ENCODE results near the gene CR2. TPM values are rescaled to one million over a fixed set of nuclear protein-coding genes. Genes with fewer than 3 reads are reported as not detected.

Gene CR2
- total RNA-seq, 1 experiment from 2014 or later, result not detected

GRCh38 chr1:207499573-207499972 lies 45.4 kb downstream of the CR2 start:
- BruUV-seq (replicated peaks), result no TSS peak
- ChIA-PET POLR2A (ENCODE audit: unreplicated experiment) (no interaction called here), CTCF (interaction anchor here (0.6 to 1.5 kb wide), 5 partner anchors 66 to 467 kb away, joined by 3 to 10 read pairs (median 3); partner anchors contain the start of gene C1orf116)
- H3K4me2 ChIP-seq (ENCODE audit: low read length), result no peak overlapping the region
- intact Hi-C loops (cut with micrococcal nuclease), result loop anchor here (1.0 to 5.0 kb wide), 8 partner anchors 94 to 587 kb away; partner anchors contain the start of genes CD55 and PFKFB2
- no peaks in the 10 kb centered on the region for H3K79me2 ChIP-seq (ENCODE audit: low read length)
- H3K9me2 ChIP-seq (replicated peaks; ENCODE audit: low read length), result no peaks in the 10 kb centered on the region
- H3K4me1 ChIP-seq (ENCODE audit: insufficient read depth, low read length), result no peaks in the 10 kb centered on the region
- TF ChIP-seq EZH2phosphoT487 (IDR thresholded peaks at IDR 0.05; ENCODE audit: borderline replicate concordance, low read length), result no peak
- peak; percentile 99 for TF ChIP-seq CTCF (conservative IDR thresholded peaks at IDR 0.05; ENCODE audit: low read depth, low read length)
- TF ChIP-seq EZH2 (IDR thresholded peaks at IDR 0.05; ENCODE audit: low read length, unreplicated experiment), result no peak
- H3K4me3 ChIP-seq (ENCODE audit: low read length), result no peak overlapping the region
- no peaks in the 10 kb centered on the region for H4K20me1 ChIP-seq (ENCODE audit: low read length)
- peak; percentile 99 for ATAC-seq
- DNase-seq, result peak; percentile 90
- no peak overlapping the region for H2AFZ ChIP-seq (ENCODE audit: low read length)
- H3K36me3 ChIP-seq (ENCODE audit: low read depth, low read length), result no peaks in the 10 kb centered on the region
- H3K9me3 ChIP-seq (ENCODE audit: low read length), result no peaks in the 10 kb centered on the region
- no peak overlapping the region for H3K27ac ChIP-seq (ENCODE audit: low read length)
- H3K27me3 ChIP-seq (ENCODE audit: low read length), result peaks cover 80% of the 10 kb centered on the region
- H3K9ac ChIP-seq (ENCODE audit: low read length), result no peak overlapping the region
- no peaks in the 10 kb centered on the region for H3F3A ChIP-seq (ENCODE audit: low read length, unreplicated experiment)

- no peak overlapping the region for H2AFZ ChIP-seq (ENCODE audit: low read length)
- peaks cover 84% of the 10 kb centered on the region for H3K27me3 ChIP-seq (ENCODE audit: low read length)
- CTCF ChIA-PET, result interaction anchor here (1.5 kb wide), 2 partner anchors 95 to 416 kb away, joined by 3 to 10 read pairs; no protein-coding TSS in a partner anchor
- no peaks in the 10 kb centered on the region for H3K9me2 ChIP-seq (replicated peaks; ENCODE audit: low read length)
- no peak for TF ChIP-seq EZH2phosphoT487 (IDR thresholded peaks at IDR 0.05; ENCODE audit: borderline replicate concordance, low read length)
- no peak for TF ChIP-seq EZH2 (IDR thresholded peaks at IDR 0.05; ENCODE audit: low read length, unreplicated experiment)
- no peak for TF ChIP-seq CTCF (conservative IDR thresholded peaks at IDR 0.05; ENCODE audit: low read depth, low read length)
- no peaks in the 10 kb centered on the region for H3K9me3 ChIP-seq (ENCODE audit: low read length)
- intact Hi-C loops (cut with micrococcal nuclease), result no loop called here
- H3F3A ChIP-seq (ENCODE audit: low read length, unreplicated experiment), result no peaks in the 10 kb centered on the region
- no peak overlapping the region for H3K27ac ChIP-seq (ENCODE audit: low read length)
- no peak overlapping the region for H3K4me2 ChIP-seq (ENCODE audit: low read length)
- H3K9ac ChIP-seq (ENCODE audit: low read length), result no peak overlapping the region
- no peaks in the 10 kb centered on the region for H3K36me3 ChIP-seq (ENCODE audit: low read depth, low read length)
- POLR2A ChIA-PET (ENCODE audit: unreplicated experiment), result no interaction called here
- no peak overlapping the region for H3K4me3 ChIP-seq (ENCODE audit: low read length)
- no peak for ATAC-seq
- BruUV-seq (replicated peaks), result no TSS peak
- H4K20me1 ChIP-seq (ENCODE audit: low read length), result no peaks in the 10 kb centered on the region
- no peaks in the 10 kb centered on the region for H3K79me2 ChIP-seq (ENCODE audit: low read length)
- H3K4me1 ChIP-seq (ENCODE audit: insufficient read depth, low read length), result no peaks in the 10 kb centered on the region
- DNase-seq, result no peak
These were observed 46.2 kb downstream of the CR2 start for GRCh38 chr1:207500306-207500705.

GRCh38 chr1:207501071-207501470 lies 46.9 kb downstream of the CR2 start:
- intact Hi-C loops (cut with micrococcal nuclease), result no loop called here
- Histone ChIP-seq H2AFZ (ENCODE audit: low read length) (no peak overlapping the region), H3K4me1 (ENCODE audit: insufficient read depth, low read length) (no peaks in the 10 kb centered on the region), H4K20me1 (ENCODE audit: low read length) (no peaks in the 10 kb centered on the region), H3K9me3 (ENCODE audit: low read length) (no peaks in the 10 kb centered on the region), H3K9me2 (replicated peaks; ENCODE audit: low read length) (no peaks in the 10 kb centered on the region), H3K27ac (ENCODE audit: low read length) (no peak overlapping the region), H3F3A (ENCODE audit: low read length, unreplicated experiment) (no peaks in the 10 kb centered on the region), H3K9ac (ENCODE audit: low read length) (no peak overlapping the region), H3K4me2 (ENCODE audit: low read length) (no peak overlapping the region), H3K79me2 (ENCODE audit: low read length) (no peaks in the 10 kb centered on the region), H3K36me3 (ENCODE audit: low read depth, low read length) (no peaks in the 10 kb centered on the region), H3K4me3 (ENCODE audit: low read length) (no peak overlapping the region), H3K27me3 (ENCODE audit: low read length) (peaks cover 84% of the 10 kb centered on the region)
- ATAC-seq, result no peak
- DNase-seq, result no peak
- POLR2A ChIA-PET (ENCODE audit: unreplicated experiment), result no interaction called here
- CTCF ChIA-PET, result no interaction called here
- TF ChIP-seq EZH2phosphoT487 (IDR thresholded peaks at IDR 0.05; ENCODE audit: borderline replicate concordance, low read length), result no peak
- TF ChIP-seq EZH2 (IDR thresholded peaks at IDR 0.05; ENCODE audit: low read length, unreplicated experiment), result no peak
- no peak for TF ChIP-seq CTCF (conservative IDR thresholded peaks at IDR 0.05; ENCODE audit: low read depth, low read length)
- BruUV-seq (replicated peaks), result no TSS peak
